MV-4-11 (cell line): ENCODE data around the gene AKR1B15.
A peak's percentile ranks its signal among the peaks of the same experiment; 100 is the strongest.
"Not testable (repeated sequence)": the region's sequence is repeated elsewhere in the genome, so short reads cannot be mapped to it uniquely, and the experiment has no call there.

Experiments used
- DNase-seq: peaks from one replicate; lab custom pipeline; 2025; lab: John Stamatoyannopoulos, UW

The AKR1B15 gene

DNA sequence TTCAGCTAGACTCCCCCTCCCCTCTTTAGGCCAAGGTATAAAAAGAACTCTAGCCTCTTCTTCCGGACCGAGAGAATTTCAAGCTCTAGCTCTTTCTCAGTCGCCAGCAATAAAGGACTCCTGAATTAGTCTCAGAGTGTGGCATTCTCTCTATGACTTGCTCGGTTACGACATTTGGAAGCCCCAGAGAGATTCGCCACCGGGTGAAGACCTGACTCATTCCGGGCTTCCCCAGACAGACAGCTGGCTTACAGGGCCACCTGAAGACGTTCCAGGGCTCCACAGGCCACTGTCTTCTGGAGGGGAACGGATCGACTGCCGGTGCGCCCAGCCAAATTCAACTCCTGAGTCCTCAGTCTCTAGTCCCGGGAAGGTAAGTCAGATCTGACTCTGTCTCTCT lies at the start of gene AKR1B15:
TSS of gene AKR1B15 (plus strand) at position 234 of the 400 bp plus-strand sequence. CDS start 15,510 bp downstream, outside the sequence.
- peak; percentile 4 for DNase-seq

DNA sequence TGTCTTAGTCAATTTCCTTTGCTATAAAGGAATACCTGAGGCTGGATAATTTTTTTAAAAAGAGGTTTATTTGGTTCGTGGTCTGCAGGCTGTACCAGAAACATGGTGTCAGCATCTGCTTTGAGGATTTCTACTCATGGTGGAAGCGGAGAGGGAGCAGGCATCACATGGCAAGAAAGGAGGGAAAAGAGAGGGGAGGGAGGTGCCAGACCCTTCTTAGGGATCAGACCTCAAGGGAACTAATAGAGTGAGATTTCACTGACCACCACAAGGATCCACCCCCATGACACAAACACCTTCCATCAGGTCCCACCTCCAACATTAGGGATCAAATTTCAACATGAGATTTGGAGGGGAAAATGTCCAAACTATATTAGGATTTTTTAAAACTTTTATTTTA lies 48.5 kb upstream of the AKR1B15 start:
- no peak for DNase-seq

- DNase-seq = no peak
Observed at GRCh38 chr7:134500982-134501381, 47.9 kb upstream of the AKR1B15 start.

- peak; percentile 67 for DNase-seq
Observed at GRCh38 chr7:134502463-134503371, 46.2 kb upstream of the AKR1B15 start.

DNA sequence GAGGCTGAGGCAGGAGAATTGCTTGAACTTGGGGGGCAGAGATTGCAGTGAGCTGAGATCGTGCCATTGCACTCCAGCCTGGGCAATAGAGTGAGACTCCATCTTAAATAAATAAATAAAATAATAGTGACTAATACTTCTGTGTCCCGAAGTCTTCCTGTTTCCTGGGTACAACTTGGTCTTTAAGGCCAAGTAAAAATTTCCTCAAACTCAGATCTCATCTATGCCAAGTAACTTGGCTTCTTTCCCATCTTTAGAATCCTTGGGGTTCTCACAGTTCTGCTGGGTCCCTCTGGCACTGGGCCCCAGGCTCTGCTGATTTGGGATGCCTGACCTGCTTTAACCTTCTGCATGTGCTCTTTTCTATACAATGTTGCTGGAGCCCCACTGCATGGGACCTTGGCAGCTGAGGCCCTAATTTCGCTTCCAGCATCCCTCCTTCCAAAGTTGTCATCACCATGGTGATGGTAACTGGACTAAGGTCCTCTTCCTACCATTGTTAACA lies 44.2 kb upstream of the AKR1B15 start:
- DNase-seq = no peak

- DNase-seq = no peak
Observed at GRCh38 chr7:134505856-134506255, 43.1 kb upstream of the AKR1B15 start.

DNA sequence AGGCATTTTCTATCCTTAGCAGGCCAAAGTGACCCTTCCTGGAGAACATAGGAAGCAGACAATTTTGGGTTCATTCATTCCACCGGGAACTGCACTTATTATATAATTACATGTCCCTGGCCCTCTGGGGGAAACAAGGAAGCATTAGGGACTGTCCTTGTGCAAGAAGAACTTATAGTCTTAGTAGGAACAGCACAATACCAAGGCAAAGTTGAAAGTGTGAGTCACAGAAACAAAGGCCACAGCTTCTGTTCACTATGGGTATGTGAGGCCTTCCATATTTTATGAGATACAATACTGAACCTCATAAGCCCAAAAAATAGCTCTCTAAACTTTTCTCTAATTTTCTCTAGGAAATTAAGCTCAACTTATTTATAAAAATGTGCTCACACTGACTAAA lies 39.9 kb upstream of the AKR1B15 start:
- DNase-seq = peak; percentile 24

DNA sequence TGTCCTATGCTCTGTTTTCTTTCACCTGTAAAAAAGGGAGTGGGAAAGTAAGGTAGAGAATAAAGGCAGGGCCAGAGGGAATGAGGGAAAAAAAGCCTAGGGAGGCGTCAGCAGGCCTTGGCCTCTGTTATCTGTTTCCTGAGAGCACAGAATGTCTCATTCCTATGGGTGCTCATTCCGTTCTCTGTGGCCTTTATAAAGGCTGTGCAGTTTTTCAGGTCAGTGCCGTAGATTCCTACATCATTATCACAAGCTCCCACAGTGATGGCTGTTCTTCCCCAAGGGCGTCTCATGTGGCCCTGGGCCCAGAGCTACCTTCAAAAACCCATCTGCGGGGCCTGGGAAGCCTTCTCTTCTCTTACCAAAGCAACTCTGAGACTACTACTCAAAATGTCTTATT lies 38.3 kb upstream of the AKR1B15 start:
- no peak for DNase-seq

DNA sequence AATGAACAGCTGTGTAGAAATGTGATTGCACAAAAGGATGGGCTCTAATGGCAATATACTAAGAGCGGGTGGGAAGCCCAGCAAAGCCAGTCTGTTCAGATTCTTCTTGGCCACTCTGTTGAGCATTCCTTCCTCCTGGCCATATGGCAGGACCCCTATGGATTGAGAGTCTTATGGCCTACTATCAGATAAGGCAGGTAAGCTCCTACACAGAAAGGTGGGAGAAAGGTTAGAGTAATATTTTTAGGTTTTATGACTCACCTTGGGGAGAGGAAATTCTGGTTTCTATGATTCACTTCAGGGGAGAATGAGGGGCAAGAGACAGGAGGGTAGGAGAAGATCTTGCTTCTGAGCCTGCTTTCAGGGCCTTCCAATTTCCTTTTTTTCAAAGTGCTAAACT lies 36.6 kb upstream of the AKR1B15 start:
- DNase-seq = no peak

- peak; percentile 13 for DNase-seq
Observed at GRCh38 chr7:134513169-134513752, 35.6 kb upstream of the AKR1B15 start.

DNA sequence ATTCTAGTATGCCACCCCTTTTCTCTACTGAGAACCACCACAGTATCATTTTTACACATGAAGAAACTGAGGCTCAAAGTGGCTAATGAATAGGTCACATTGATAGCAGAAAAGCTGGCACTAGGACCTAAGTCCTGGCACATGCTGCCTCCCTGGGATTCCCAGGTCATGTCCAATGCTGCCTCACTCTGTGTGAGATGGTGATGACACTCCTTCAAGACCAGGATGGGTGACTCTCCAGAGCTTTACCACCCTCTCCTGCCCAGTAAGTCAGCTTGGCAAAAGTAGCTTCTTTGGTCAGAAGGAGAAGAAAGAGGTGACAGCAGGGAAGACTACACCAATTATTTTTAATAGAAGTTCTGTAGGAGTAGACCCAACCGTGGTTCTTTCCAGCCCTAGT lies 34.8 kb upstream of the AKR1B15 start:
- no peak for DNase-seq

- DNase-seq = peak; percentile 65
Observed at GRCh38 chr7:134514663-134515062, 34.2 kb upstream of the AKR1B15 start.

DNA sequence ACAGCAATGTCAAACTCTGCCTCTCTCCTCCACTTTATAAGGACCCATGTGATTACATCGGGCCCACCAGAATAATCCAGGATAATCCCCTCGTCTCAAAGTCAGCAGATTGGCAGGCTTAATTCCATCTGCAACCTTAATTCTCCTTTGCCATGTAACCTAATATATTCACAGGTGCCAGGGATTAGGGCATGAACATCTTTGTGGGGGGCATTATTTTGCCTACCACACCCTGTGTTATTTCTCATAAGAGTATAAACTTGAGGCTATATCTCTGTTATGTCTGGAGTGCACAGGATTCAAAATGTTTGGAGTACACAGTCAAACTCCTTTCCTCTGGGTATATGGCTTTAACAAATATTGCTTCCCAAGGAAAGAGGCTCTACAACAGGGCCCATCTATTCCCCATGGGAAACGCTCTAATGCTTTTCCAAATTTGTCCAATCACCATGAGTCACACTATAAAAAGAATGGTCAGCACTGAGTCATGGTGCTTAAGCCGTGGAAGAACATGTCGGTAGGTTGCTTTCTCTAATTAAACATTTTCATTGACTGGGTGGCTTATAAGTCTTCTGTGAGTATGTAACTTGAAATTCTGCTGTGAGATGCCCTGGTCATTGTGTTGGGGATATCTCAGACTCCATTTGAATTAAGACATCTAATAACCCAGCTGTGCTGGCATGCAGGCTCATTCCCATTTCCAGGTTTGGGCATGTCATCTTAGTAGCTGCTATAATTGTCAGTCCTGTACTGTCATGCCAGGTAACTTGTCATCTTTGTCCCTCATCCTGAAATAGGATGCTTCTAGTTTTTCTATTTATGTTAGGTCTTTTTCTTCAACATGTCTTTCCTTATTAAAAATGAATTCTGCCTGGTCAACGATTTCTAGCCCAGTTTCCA lies 33.1 kb upstream of the AKR1B15 start:
- DNase-seq = no peak

GRCh38 chr7:134520130-134520529 lies 28.8 kb upstream of the AKR1B15 start:
- no peak for DNase-seq

- DNase-seq = no peak
Observed at GRCh38 chr7:134522601-134523000, 26.3 kb upstream of the AKR1B15 start.

GRCh38 chr7:134525449-134525848 lies 23.5 kb upstream of the AKR1B15 start:
- DNase-seq = not testable (repeated sequence)

DNA sequence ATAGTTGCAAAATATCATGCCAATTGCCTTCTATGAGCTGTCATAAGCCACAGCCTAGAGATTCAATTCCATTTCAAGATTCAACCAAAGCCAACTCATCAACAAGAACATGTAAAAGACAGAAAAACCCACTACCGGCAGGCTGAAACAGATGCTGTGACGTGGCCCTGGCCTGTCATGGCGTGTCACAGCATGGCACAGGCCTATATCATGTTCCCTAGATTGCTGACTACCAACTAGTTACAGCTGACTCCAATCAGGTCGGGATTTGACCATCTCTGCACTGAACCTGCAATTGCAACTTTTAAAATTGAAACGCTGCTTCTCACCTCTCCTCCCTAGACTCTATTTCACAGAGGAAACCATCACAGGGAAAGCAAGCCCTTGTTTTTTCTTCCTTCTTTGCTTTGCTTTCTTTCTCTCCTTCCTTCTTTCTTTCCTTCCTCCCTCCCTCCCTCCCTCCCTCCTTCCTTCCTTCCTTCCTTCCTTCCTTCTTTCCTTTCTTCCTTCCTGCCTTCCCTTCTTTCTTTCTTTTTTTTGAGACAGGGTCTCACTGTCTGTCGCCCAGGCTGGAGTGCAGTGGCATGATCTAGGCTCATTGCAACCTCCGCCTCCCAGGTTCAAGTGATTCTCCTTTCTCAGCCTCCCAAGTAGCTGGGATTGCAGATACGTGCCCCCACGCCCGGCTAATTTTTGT lies 22.2 kb upstream of the AKR1B15 start:
- DNase-seq = not testable (repeated sequence)

- no peak for DNase-seq
Observed at GRCh38 chr7:134527979-134528371, 20.9 kb upstream of the AKR1B15 start.

- no peak for DNase-seq
Observed at GRCh38 chr7:134528749-134529148, 20.2 kb upstream of the AKR1B15 start.

GRCh38 chr7:134530460-134530859 lies 18.4 kb upstream of the AKR1B15 start:
- DNase-seq = no peak

DNA sequence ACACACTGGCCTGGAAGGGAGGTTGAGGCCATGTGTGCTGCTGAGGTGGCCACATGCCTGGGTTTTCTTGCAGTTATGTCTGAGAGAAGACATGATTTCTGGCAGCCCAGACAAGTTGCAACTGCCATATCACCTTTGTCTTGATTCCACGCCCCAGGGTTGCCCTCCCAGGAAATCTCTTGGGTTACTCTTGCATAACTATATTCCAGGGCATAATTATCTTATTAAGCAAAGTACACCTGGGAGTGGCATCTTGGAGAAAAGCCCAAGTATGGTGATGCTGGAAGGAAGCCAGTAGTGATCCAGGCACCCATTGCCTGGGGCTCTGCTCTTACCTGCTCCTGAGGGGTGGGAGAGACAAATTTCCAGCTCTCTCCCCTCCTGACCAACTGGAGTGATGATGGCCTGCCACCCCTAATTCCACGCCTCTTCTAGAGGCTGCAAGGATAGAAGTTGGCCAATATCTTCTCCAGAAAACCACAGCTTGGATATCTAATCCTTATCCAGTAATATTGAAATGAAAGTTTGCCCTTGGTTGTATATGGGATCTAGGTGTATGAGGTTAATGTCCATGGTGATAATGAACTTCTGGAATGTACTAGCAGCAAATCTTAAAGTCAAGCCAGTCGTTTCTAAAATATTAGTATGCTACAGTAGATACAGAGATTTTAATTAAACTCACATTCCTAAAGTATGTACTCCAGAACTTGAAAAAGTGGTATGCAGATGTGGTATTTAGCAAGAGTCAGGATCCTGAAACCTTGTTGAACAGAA lies 16.5 kb upstream of the AKR1B15 start:
- DNase-seq = no peak
